SW480 (cell line): ENCODE results near the gene VWA5B2.
A peak's percentile ranks its signal among the peaks of the same experiment; 100 is the strongest.

Source experiments
- DNase-seq: peaks from one replicate; pipeline ENCODE4 v3.0.0-alpha.2; 2016; ENCODE audit warnings: low spot score

The VWA5B2 gene

DNA sequence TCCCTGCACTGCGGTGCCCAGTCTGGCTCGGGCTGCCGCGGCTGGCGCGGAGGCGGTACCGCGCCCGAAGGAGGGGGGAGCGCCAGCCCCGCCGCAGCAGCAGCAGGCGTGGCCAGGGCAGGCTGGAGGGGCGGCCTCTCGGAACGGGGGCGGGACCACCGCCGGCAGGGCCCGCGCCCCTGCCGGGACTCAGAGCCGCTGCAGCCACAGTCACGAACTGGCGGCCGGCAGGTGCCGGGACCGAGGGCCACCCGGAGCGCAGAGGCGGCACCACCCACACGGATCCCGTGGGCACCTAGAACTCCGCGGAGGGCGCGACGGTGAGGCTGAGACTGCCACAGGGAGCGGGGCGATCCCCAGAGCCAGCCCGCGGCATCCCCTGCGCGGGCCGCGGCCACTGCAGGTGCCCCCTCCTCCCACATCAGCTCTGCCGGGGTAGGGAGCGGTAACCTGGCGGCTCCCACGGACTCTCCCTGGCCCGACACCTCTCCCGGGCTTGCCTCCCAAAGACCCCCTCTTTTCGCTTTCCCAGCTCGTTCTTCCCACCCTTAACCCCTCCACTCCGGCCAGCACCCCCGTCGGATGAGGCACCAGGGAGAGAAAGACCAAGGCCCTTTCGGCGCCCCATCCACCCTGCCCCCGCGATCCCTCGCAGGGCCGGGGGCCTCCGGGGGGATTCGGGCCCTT, at the start of gene VWA5B2:
Gene VWA5B2, plus strand, starts transcription at position 192 of the 687 bp plus-strand sequence. CDS start 944 bp downstream, outside the sequence.
- DNase-seq: peak; percentile 81

DNA sequence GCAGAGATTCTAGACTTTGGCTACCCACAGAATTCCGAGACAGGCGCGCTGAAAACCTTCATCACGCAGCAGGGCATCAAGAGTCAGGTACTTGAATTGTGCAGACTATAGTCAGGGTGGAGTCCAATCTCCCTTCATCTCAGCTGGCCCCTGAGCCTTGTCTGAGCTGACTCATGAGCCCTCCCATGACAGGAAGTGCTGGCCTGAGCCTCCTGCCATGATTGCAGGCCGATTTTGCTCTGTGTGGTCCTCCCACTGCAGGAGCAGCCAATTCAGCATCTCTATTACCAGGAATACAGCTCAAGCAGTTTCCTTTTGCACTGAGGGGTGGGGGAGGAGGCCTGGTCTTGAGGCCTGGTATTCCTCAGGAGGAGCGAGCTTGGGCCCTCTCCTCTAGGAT, 49.2 kb upstream of the VWA5B2 start:
- no peak for DNase-seq

- DNase-seq: no peak
Measured at GRCh38 chr3:184181596-184181995, 47.8 kb upstream of the VWA5B2 start.

DNA sequence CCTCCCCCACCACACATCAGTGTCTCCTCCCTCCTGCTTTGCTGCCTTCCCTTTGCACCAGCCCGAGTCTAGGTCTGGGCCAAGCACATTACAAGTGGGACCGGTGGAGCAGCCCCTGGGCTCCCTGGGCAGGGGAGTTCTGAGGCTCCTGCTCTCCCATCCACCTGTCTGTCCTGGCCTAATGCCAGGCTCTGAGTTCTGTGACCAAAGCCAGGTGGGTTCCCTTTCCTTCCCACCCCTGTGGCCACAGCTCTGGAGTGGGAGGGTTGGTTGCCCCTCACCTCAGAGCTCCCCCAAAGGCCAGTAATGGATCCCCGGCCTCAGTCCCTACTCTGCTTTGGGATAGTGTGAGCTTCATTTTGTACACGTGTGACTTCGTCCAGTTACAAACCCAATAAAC, 45.7 kb upstream of the VWA5B2 start:
- no peak for DNase-seq

DNA sequence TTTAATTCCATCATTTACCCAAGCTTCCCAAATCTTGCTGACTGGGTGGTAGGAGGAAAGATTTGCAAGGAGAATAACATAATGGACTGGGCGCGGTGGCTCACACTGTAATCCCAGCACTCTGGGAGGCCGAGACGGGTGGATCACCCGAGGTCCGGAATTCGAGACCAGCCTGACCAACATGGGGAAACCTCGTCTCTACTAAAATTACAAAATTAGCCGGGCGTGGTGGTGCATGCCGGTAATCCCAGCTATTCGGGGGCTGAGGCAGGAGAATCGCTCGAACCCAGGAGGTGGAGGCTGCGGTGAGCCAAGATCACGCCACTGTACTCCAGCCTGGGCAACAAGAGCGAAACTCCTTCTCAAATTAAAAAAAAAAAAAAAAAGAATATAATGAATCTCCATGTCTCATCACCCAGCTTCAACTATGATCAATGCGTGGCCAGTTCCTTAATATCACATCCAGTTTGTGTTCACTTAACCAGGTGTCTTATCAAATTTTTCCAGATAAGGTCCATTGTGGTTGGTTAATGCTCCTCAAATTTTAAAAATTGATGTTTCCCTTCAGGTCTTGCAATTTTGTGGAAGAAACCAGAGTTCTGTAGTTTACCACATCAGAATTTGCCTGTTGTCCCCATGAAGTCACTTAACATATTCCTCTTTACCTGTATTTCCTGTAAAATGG, 44.7 kb upstream of the VWA5B2 start:
- no peak for DNase-seq

- peak; percentile 98 for DNase-seq
Measured at GRCh38 chr3:184185461-184186183, 43.8 kb upstream of the VWA5B2 start.

- DNase-seq: peak; percentile 35
Measured at GRCh38 chr3:184186184-184186901, 43.0 kb upstream of the VWA5B2 start, which contains the start of gene ABCF3. ABCF3 (plus strand) TSS chr3:184186199; CDS start chr3:184186208, 9 bp downstream.

DNA sequence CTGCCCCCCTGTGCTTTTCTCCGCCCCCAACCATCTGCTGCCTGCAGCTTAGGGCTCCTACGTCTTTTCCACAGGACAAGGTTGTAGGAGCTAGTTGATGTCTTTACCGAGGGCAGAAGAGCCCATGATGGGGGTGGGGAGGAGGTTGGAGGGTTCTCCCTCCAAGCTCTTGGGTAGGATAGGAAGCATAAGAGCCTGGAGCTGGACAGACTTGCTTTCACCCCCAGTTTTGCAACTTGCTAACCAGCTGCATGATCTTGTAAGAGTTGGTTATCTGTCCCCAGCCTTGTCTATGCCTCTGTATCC, 42.5 kb upstream of the VWA5B2 start:
- DNase-seq: no peak

DNA sequence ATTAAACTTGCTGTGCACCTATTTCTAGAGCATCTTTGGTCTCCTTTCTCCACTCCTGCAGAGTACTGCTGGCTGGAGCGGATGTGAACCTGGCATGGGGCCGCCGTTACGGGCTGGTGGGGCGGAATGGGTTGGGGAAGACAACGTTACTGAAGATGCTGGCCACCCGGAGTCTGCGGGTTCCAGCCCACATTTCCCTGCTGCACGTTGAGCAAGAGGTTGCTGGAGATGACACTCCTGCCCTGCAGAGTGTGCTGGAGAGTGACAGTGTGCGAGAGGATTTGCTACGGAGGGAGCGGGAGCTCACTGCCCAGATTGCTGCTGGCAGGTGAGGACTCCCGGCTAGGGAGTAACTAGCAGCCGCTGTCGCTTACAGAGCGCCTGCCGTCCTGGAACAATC, 41.3 kb upstream of the VWA5B2 start:
- DNase-seq: no peak

GRCh38 chr3:184189421-184189820, 40.0 kb upstream of the VWA5B2 start:
- DNase-seq: no peak

DNA sequence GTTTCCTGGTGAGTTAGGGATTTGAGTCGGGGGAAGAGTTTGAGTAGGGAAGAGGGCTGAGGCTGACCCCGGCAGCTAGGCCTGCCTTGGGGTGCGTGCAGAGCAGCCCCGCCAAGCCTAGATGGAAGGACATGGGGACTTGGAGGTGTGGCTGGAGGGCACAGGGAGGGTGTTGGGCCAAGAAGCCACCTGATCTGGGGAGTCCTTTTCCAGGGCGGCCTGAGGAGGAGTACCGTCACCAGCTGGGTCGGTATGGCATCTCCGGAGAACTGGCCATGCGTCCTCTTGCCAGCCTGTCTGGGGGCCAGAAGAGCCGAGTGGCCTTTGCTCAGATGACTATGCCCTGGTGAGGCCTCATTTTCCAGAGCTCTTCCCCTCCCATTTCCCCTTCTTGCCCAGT, 36.5 kb upstream of the VWA5B2 start:
- DNase-seq: no peak

- DNase-seq: no peak
Measured at GRCh38 chr3:184193991-184194539, 35.3 kb upstream of the VWA5B2 start.

- no peak for DNase-seq
Measured at GRCh38 chr3:184196536-184196935, 32.8 kb upstream of the VWA5B2 start.

- DNase-seq: no peak
Measured at GRCh38 chr3:184198509-184198908, 30.9 kb upstream of the VWA5B2 start.

GRCh38 chr3:184200825-184201224, 28.6 kb upstream of the VWA5B2 start:
- DNase-seq: no peak

DNA sequence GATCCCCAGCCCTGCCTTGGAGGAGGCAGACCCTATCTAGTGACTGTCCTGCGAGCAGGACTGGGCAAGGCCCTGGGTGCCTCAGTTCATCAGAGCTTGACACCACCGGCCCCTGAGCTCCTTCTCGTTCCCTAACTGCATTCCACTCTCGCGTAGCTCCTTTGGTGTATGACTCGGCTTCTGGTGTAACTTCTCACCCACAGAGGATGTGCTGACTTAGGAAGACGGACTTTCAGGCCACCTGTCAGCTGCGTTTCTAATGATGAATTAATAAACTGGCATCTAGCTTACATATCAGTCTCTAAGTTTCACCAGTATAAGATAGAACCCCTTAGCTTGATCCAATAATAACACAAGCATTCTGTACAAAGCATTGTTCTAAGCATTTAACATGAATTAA, 25.9 kb upstream of the VWA5B2 start:
- no peak for DNase-seq

GRCh38 chr3:184209146-184209923, 20.1 kb upstream of the VWA5B2 start:
- no peak for DNase-seq

GRCh38 chr3:184211297-184211696, 18.1 kb upstream of the VWA5B2 start:
- no peak for DNase-seq

DNA sequence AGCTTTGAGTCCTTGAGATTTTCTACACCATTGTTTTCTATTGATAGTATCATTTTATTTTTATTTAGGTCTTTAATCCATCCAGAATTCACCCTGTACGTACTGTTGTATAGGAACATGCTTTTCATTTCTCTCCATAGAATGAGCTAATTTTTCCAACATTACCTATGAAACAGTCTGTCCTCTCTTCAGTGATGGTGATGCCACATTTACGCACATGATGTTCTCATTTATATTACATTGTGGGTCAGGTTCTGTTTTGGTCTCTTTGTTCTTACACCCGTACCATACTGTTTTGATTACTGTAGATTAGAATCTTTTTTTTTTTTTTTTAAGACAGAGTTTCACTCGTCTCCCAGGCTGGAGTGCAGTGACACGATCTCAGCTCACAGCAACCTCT, 17.7 kb upstream of the VWA5B2 start:
- no peak for DNase-seq

DNA sequence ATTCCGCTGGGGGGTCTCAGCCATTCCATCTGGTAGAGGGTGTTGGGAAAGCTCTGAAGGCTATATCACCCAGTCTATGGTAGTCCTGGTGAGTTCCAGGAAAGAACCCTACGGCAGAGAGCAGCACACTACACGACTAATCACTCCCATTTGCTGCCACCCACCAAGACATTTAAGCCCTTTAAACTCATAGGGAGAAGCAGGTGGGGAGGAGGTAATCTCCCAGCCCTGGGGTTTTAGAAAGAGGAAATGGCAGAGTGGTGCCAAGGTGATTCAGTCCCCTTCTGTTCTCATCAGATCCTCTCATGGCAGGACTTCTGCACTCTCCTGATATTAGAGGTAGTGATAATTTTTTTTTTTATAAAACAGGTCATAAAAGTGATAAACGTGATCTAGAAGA, 10.6 kb upstream of the VWA5B2 start:
- no peak for DNase-seq

GRCh38 chr3:184222521-184222920, 6.9 kb upstream of the VWA5B2 start:
- DNase-seq: no peak
